Measurements from ENCODE around the gene KRT37. TPM values are rescaled to one million over a fixed set of nuclear protein-coding genes. Genes with fewer than 3 reads are reported as not detected.
"Not testable (repeated sequence)": the region's sequence is repeated elsewhere in the genome, so short reads cannot be mapped to it uniquely, and the experiment has no call there.

The KRT37 gene
- total RNA-seq, 1 donor from 2014 or later, result not detected

- Mint-ChIP-seq H3K27ac (ENCODE audit: unreplicated experiment) (no peak overlapping the region), H3K27me3 (ENCODE audit: low read depth) (no peaks in the 10 kb centered on the region), H3K4me3 (no peak overlapping the region), H3K36me3 (ENCODE audit: low read depth) (peaks cover 6% of the 10 kb centered on the region), H3K9me3 (peaks cover 4% of the 10 kb centered on the region), H3K4me1 (peaks cover 13% of the 10 kb centered on the region)
- TF ChIP-seq CTCF (conservative IDR thresholded peaks at IDR 0.05), result no peak
- DNase-seq (ENCODE audit: low read depth, low spot score), result no peak
Observed at GRCh38 chr17:41387670-41388069, 36.7 kb downstream of the KRT37 start.

- H3K9me3 Mint-ChIP-seq, result peaks cover 4% of the 10 kb centered on the region
- no peak for TF ChIP-seq CTCF (conservative IDR thresholded peaks at IDR 0.05)
- H3K27me3 Mint-ChIP-seq (ENCODE audit: low read depth), result no peaks in the 10 kb centered on the region
- peaks cover 9% of the 10 kb centered on the region for H3K4me1 Mint-ChIP-seq
- H3K27ac Mint-ChIP-seq (ENCODE audit: unreplicated experiment), result no peak overlapping the region
- no peak overlapping the region for H3K4me3 Mint-ChIP-seq
- H3K36me3 Mint-ChIP-seq (ENCODE audit: low read depth), result peaks cover 6% of the 10 kb centered on the region
- no peak for DNase-seq (ENCODE audit: low read depth, low spot score)
Observed at GRCh38 chr17:41386227-41386626, 38.2 kb downstream of the KRT37 start.

GRCh38 chr17:41383690-41384089 is 40.7 kb downstream of the KRT37 start:
- Mint-ChIP-seq H3K9me3 (peaks cover 7% of the 10 kb centered on the region), H3K27me3 (ENCODE audit: low read depth) (no peaks in the 10 kb centered on the region), H3K27ac (ENCODE audit: unreplicated experiment) (no peak overlapping the region), H3K4me1 (no peaks in the 10 kb centered on the region), H3K4me3 (no peak overlapping the region), H3K36me3 (ENCODE audit: low read depth) (peaks cover 6% of the 10 kb centered on the region)
- no peak for DNase-seq (ENCODE audit: low read depth, low spot score)
- no peak for TF ChIP-seq CTCF (conservative IDR thresholded peaks at IDR 0.05)

GRCh38 chr17:41382394-41382793 is 42.0 kb downstream of the KRT37 start:
- H3K9me3 Mint-ChIP-seq, result peaks cover 6% of the 10 kb centered on the region
- H3K4me3 Mint-ChIP-seq, result no peak overlapping the region
- H3K27ac Mint-ChIP-seq (ENCODE audit: unreplicated experiment), result no peak overlapping the region
- H3K36me3 Mint-ChIP-seq (ENCODE audit: low read depth), result peaks cover 5% of the 10 kb centered on the region
- no peaks in the 10 kb centered on the region for H3K27me3 Mint-ChIP-seq (ENCODE audit: low read depth)
- no peak for DNase-seq (ENCODE audit: low read depth, low spot score)
- H3K4me1 Mint-ChIP-seq, result no peaks in the 10 kb centered on the region
- TF ChIP-seq CTCF (conservative IDR thresholded peaks at IDR 0.05), result no peak

- H3K27ac Mint-ChIP-seq (ENCODE audit: unreplicated experiment); H3K27me3 Mint-ChIP-seq (ENCODE audit: low read depth); DNase-seq (ENCODE audit: low read depth, low spot score); H3K36me3 Mint-ChIP-seq (ENCODE audit: low read depth); H3K4me1 Mint-ChIP-seq; H3K4me3 Mint-ChIP-seq; H3K9me3 Mint-ChIP-seq: not testable (repeated sequence)
Observed at GRCh38 chr17:41381943-41382342, 42.4 kb downstream of the KRT37 start, which contains the start of gene KRT34. KRT34 (minus strand) TSS chr17:41382306; CDS start chr17:41382246, 60 bp downstream.

GRCh38 chr17:41380091-41380490 is 44.3 kb downstream of the KRT37 start:
- H3K27ac Mint-ChIP-seq (ENCODE audit: unreplicated experiment); H3K27me3 Mint-ChIP-seq (ENCODE audit: low read depth): not testable (repeated sequence)

GRCh38 chr17:41377546-41377945 is 46.8 kb downstream of the KRT37 start:
- H3K9me3 Mint-ChIP-seq, result peaks cover 14% of the 10 kb centered on the region
- no peak for DNase-seq (ENCODE audit: low read depth, low spot score)
- H3K4me1 Mint-ChIP-seq, result no peaks in the 10 kb centered on the region
- peaks cover 10% of the 10 kb centered on the region for H3K27me3 Mint-ChIP-seq (ENCODE audit: low read depth)
- H3K27ac Mint-ChIP-seq (ENCODE audit: unreplicated experiment), result no peak overlapping the region
- no peak overlapping the region for H3K4me3 Mint-ChIP-seq
- no peak for TF ChIP-seq CTCF (conservative IDR thresholded peaks at IDR 0.05)
- no peaks in the 10 kb centered on the region for H3K36me3 Mint-ChIP-seq (ENCODE audit: low read depth)

More at GRCh38 chr17:41380091-41380490, 44.3 kb downstream of the KRT37 start:
- not testable (repeated sequence) for H3K36me3 Mint-ChIP-seq (ENCODE audit: low read depth); H3K4me1 Mint-ChIP-seq; H3K4me3 Mint-ChIP-seq; DNase-seq (ENCODE audit: low read depth, low spot score)
- peaks cover 14% of the 10 kb centered on the region for H3K9me3 Mint-ChIP-seq

Measured in neural crest cell (in vitro differentiated cells).